DMS79 (cell line): ENCODE measurements around the gene MEF2D.
A peak's percentile ranks its signal among the peaks of the same experiment; 100 is the strongest.

Experiments used
- DNase-seq: peaks from one replicate; lab custom pipeline; 2025; lab: John Stamatoyannopoulos, UW

Gene MEF2D

DNA sequence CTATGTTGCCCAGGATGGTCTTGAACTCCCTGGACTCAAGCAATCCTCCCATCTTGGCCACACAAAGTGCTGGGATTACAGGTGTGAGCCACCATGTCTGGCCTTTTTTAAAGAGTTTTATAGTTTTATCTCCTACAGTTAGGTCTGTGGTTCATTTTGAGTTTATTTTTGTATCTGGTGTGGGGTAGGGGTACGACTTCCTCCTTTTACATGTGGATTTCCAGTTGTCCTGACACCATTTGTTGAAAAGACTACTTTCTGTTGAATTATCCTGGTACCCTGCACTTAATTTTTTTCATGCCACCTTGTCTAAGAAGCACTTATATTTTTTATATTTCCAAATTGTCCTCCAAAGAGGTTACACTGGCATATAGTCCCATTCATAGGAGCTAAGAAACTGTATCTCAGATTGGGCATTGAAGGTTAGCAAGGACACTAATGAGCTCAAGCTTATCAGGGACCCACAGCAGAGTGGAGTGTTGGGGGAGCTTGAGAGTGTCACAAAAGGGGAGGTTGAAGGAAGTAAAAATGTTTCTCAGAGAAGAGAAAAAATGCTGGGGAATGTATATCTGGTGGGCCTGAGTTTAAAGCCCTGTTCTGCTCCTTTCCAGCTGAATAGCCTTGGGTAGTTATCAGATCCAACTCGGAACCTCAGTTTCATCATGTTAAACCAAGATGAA is 23.4 kb upstream of the MEF2D start:
- no peak for DNase-seq

DNA sequence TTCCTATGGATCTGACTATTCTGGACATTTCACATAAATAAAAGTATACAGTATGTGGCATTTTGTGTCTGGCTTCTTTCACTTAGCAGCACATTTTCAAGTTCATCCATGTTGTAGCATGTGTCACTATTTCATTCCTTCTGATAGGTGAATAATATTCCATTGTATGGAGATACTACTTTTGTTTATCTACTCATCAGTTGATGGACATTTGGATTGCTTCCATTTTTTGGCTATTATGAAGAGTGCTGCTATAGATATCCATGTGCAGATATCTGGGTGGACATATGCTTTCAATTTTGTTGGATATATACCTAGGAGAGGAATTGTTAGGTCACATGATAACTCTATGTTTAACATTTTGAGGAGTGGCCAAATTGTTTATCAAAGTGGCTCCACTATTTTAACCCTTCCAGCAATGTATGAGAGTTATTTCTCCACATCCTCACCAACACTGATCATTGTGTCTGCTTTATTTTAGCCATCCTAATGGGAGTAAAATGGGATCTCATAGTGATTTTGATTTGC is 21.9 kb upstream of the MEF2D start:
- DNase-seq, result no peak

DNA sequence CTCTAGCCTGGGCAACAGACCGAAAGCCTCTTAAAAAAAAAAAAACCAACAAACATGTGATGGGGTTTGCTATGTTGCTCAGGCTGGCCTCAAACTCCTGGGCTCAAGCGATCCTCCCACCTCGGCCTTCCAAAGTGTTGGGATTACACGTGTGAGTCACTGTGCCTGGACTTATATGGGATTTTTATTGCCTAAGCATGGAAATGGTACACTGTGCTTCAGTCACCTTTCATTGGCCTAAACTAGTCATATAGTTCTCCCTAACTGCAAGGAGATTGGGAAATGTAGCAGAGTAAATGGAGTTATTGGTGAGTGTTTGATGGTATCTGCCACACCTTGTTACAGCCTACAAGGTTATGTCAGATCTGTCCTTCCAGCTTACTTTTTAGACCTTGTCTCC is 17.2 kb upstream of the MEF2D start:
- no peak for DNase-seq

DNA sequence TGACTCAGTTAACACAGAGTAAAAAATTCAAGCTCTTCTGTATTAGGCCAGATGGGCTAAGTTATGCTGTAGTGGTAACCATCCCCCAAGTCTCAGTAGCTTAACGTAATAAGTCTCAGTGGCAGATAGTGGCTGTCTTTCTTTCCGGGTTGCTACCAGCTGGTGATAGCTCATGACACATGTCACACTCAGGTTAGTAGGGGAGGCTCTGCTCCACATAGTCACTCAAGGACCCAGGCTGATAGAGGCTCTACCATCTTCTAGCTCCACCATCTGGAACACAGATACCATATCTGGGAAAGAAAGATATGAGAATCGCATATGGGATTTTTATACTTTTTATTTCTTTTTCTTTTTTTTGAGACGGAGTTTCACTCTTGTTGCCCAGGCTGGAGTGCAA is 16.2 kb upstream of the MEF2D start:
- DNase-seq, result no peak

DNA sequence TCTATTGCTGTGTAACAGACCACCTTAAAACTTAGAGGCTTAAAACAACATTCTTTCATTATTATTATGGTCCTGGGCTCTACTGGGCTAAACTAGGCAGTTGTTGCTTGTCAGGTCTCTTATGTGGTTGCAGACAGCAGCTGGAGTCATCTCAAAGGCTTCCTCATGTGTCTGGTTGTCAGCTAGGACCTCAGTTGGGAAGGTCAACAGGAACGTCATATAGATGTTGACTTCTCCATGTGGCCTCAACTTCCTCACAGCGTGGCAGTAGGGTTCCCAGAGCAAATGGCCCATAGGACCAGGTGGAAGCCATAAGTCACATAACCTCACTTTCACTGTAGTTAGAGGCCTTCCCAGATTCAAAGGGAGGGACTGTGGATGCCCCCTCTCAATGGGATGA is 15.4 kb upstream of the MEF2D start:
- DNase-seq, result no peak

DNA sequence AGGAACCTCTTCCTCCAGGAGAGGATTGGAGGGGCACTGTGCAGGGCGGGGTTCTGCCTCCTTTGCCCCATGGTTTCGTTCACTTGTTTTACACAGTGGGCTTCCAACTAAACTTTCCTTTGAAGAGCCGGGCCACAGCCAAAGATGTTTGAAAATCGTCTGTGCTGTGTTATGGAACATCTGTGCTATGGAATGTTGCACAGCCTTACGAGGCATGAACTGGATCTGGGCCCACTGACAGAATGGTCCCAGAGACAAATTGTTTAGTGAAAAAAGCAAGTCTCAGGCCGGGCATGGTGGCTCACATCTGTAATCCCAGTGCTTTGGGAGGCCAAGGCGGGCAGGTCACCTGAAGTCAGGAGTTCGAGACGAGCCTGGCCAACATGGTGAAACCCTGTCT is 12.6 kb upstream of the MEF2D start:
- no peak for DNase-seq

DNA sequence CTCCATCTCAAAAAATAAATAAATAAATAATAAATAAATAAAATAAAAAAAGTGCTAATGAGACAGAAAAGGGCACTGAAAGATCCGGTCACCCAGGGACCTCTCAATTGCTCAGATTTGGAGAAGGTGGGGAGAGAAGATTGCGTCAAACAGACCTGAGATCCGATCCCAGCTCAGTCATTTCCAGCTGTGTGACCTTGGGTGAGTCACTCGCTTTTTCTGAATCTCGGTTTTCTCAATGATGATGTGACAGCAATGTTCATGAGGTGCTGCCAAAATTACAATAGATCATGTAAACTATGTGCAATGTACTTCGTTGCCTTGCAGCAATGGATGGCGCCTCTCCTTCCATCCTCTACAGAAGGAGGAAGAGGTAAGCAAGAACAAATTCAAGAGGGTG is 11.1 kb upstream of the MEF2D start:
- no peak for DNase-seq

DNA sequence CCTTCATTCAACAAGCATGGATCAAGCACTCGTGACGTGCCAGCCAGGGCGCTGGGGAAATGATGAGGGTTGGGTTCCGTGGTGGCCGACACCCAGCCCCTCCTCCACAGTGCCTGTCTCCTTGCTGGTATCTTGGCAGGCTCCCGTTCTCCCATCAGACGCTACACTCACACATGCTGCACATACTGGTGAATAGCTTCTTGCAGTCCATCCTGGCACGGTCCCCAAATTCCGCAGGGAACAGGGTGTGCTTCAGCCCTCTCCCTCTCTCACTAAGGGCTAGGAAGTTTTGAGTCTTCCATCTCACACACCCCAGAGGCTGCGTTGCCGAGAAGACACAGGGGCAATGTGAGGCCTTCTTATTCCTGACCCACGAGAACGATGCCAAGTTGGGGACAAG is 10.1 kb upstream of the MEF2D start:
- no peak for DNase-seq

DNA sequence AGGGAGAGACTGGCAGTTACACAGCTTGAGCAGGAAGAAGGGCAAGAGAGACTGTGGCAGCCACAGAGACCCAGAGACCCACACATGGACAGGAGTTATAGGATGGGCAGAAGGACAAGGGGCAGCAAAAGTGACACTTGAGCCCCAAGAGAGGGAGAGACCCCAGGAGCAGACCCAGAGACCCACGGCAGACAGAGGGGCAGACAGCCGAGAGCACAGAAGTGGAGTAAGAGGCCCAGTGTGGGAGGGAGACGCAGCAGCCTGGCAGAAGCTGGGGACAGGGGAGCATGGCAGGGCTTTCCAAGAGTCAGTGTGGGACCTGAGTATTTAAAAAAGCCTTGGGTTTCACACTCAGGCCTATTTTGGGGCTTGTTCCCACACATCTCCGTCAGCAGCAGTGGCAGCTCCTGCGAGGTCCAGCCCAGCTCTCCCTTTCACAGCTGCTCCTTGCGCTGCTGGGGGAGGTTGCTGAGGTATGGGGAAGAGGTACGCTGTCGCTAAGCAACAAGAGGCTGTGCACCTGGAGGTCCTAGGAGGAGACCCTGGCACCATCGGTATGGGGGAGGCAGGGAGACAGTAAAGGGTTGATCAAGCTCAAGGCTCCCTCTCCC is 9.0 kb upstream of the MEF2D start:
- DNase-seq, result no peak

DNA sequence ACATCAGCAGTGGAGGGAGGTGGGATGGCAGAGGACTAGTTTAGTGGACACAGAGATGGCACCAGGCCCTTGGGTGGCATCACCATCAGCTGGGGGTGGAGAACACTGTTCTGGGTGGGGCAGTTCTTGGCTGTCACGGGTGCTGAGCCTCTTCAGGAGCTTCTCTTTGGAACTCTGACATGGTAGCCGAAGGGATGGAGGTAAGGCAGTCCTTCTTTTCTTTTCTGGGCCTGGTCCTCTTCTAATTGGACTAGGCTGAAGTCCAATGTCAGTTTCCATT is 8.3 kb upstream of the MEF2D start:
- no peak for DNase-seq

DNA sequence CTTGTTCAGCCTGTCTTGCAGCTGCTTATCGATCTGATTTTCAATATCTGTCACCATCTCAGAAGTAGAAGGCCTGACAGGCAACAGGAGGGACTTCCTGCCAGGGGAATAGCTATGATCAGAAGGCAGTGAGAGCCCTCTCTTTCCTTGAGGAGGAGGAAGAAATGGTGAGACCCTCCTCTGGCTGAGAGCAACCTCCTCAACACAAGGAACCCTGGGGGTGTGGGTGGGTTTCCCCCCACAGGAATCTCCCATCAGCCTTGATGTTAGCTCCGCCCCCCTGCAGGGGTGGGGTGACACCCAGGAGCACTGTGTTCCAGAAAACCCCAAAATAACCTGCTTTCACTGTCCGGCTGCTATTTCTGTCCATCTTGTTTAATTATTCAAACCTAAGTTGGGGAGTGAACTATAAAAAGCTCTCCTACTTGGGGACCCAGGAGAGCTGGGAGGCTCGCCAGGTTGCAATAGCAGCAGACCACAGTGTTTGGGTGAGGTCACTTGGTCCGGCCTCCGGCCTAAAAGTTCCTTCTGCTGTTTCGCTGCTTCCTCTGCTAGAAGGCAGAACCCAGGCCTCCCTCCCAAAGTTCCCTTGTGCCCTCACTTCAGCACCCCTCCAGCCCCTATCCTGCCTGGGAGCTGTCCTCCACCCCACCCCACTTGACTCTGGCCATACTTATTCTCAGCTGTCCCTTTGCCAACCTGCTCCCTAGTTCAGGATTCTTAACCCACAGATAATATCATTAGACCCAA is 7.8 kb upstream of the MEF2D start:
- DNase-seq, result no peak

DNA sequence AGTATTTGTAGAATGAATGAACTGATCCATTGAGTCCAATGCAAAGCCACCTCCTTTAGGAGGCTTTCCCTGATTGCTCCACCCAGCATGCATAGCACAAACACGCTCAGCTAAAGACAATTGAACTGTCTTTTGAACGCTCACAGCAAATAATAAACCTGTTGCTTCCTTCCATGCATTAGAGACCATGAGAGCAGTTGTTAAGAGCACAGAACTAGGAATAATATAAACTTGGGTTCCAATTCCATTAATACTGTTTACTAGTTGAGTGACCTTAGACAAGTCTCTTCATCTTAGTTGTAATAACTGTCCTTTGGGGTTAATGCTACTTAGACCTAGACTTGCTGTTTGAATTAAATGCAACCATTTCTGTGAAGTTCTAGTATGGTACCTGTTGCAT is 5.9 kb upstream of the MEF2D start:
- no peak for DNase-seq

DNA sequence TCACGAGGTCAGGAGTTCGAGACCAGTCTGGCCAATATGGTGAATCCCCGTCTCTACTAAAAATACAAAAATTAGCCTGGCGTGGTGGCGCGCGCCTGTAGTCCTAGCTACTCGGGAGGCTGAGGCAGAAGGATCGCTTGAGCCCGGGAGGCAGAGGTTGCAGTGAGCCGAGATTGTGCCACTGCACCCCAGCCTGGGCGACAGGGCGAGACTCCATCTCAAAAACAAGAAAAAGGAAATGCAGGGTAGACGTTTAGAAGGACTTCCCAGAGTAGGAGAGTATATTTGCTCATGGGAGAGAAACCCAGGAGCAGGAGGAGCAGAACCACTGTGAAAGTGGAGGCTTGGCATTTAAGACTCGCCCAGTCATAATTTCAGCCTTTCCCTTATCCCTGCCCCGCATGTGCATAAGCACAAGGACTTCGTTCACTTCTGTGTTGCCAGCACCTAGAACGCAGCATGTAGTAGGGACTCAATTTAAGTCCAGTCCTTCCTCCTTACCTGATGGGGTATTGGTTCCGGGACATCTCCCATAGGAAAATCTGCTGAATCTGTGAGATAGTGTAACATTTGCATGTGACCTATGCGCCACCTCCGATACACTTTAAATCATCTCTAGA is 5.2 kb upstream of the MEF2D start:
- DNase-seq, result no peak

DNA sequence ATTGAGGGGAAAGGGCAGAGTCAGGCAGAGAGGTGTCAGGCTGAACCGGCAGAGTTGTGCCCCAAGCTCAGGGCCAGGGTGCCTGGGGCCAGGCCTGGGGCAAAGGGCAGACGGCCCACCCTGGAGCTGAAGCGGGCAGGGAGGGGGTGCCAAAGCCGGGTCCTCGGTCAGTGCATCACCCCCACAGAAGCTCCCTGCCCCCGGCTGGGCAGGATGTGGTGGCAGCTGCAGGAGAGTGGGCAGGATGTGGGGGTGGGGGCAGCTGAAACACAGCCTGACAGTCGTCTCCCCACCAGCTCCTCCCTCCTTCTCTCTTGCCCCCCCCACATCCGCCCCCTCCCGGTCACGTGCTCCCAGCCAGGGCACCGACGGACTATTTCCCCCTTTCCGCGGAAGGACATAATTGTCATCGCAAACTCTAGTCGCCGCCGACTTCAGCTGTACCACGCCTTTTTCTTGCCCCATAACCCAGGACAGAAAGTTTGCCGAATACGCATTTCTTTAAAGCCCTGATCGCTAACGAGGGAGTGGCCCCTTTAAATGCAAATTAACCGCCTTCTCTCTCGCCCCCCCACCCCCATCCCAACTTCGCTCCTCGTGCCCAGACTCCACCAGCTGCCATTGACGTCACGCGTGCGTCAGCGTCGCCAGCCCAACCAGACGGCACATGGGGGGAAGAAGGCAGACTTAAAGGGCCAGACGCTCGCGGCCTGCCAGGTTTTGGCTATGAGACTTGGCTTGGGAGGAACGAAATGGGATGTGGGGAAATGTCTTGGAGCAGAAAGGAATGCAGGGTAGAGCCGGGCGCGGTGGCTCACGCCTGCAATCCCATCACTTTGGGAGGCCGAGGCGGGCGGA is 4.5 kb upstream of the MEF2D start:
- peak; percentile 89 for DNase-seq

DNA sequence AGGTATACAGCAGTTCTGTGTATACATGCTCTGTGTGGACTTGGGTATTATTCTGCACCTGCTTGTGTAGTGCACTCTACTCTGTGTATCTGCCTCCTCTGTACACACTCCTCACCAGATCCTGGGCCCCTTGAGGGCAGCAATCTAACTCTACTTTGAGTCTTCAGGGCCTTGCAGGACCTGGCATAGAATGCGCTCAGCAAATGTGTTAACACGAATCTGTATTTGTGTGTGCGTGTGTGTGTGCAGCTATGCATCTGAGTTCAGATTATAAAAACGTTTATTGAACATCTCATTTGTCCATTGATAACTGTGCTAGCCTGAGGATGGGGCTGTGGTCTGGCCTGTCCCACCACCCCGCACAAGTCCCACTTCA is 3.9 kb upstream of the MEF2D start:
- DNase-seq, result no peak

DNA sequence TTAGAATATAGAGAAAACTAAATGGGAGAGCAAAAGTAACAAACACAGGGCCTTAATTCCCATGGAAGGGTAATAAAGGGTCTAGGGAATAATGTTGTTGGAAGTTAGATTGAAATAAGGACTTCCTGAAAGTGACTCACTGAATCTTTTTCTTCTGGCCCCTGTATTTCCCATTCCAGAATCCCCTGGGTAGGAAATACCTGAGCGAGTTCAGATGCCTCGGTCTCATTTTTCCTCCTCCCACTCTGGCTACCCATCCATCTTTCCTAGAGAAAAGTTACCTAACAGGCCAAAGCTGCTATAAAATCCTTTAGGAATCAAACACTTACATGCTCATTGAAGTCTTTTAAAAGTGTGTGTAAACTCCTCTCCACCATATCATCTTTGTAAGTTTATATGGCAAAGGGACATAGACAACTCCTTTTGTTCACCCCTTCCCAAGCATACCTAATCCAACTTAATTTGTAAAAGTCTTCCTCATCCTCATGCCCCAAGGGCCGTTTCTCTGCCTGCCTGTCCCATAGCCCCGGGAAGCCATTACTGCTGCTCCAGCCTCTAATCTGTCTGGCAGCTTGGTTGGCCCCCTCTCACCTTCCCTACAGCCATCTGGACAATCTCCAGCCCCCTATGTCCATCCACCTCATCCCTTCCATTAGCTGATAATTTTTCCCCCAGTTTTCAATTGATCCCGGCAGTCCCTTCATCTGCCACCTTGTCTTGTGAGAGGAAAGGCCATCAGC is 3.3 kb upstream of the MEF2D start:
- DNase-seq, result no peak

DNA sequence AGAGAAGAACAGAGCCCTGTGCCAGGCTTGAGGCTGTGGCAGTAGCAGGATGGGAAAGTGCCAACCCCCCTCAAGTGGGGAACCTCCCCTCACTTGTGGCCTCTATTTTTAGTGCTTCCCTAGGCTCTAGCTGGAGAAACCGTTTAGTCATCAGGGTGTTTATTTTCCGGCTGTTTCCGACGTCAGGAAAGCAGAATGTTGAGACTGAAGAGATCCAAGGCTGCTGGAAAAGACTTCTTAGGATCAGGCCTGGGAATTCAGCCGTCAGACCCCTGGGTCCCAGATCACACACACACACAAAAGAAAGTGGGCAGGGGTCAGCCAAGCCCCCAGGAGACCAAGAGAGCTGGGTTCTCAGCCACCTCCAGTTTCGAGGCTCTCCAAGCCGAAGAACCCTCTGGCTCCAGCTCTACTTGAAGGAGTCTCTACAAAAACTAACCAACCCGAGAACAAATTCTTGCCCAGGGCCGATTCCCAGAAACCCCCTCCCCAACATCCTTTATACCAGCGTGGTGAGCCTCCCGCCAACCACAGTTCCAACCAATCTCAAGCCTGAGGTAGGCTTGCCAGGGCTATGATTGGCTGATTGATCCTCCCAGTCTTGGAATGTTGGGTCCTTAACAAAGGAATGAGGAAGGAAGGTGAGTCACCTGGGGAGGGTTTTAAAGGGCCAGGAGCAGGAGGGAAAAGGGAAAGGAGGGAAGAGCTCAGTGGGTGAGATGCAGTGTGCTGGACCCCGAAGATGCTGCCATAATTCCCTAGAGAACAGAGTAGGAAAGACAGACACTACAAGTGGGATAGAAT is 2.5 kb upstream of the MEF2D start:
- no peak for DNase-seq

DNA sequence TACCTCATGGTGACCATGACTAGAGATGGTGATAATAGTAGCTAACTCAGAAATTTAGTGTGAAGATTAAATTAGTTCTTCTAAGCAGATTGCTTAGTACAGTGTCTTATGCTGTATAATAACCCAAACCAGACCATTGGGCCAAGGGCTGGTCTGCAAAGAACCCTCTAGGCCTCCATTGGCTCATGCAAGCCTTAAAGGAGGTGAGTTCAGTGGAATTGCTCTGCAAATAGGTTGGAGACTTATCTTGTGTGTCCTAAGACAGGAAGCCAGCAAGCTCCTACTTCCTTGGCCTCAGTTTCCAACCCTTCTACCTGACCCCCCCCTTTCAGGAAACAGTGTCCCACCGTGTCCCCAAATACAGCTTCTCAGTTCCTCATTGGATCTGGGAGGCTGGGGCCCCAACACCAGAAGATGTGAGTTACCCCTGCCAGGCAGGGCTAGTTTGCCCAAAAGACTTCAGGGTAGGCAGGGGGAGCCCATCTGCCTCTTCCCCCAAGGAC is 1.9 kb upstream of the MEF2D start:
- DNase-seq, result no peak

DNA sequence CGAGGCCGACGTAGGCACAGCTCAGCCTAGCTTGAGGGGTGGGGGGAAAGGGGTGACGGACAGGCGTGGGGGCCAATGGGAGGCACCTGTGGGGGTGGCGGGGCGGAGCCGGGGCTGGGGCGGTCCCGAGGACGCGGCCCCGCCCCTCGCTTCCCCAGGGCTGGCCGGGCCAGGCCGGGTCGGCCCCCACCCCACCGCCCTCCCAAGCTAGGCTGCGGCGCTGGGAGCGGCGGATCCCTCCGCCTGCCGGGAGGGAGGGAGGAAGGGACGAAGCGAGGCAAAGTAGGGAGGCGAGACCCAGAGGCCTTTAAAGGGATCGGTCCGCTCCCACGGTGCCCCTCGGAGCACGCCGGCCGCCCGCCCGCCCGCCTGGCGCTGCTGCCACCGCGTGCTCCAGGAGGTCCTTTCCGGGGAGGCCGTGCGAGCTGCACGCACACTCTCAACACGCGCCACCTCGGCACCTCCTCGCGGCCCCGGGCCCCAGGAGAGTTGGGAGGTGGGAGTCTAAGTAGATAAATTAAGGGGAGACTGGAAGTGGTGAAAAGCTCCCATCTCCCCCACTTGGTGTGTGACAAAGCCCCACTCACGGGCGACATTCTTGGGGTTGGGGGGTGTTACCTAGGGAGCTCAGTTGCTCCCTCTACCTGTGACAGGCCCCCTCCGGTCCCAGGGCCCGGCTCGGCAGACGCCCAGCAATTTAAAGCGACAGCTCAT is 375 bp upstream of the MEF2D start:
- DNase-seq, result peak; percentile 84
